H1 (cell line): ENCODE data around the gene TMEM135.

Experiments
- ATF3 ChIP-seq: IDR thresholded peaks from 2 replicates; pipeline ENCODE4 v1.6.1; 2011; ENCODE audit warnings: low read depth, mild to moderate bottlenecking, low read length; ENCODE audit not compliant: insufficient read depth
- BRCA1 ChIP-seq: IDR thresholded peaks from 2 replicates; pipeline ENCODE4 v1.6.1; 2012; ENCODE audit warnings: low read depth, low read length, improper control_type of control experiment
- CTCF ChIP-seq, 3 experiments: IDR thresholded peaks; 1 replicate in 2 of 3; 2 replicates in 1 of 3; pipeline versions ENCODE4 v1.5.1 to v1.6.1; 2011; ENCODE audit warnings: low read length in 3 of 3, mild to moderate bottlenecking in 3 of 3, inconsistent platforms in 2 of 3, low read depth in 1 of 3, moderate library complexity in 1 of 3; ENCODE audit not compliant: insufficient read depth in 1 of 3; ENCODE audit errors: control extremely low read depth in 1 of 3
- EZH2 ChIP-seq: fragments of 200-600 bp; sonication (generic); IDR thresholded peaks from 2 replicates; pipeline ENCODE4 v1.7.1; 2012; ENCODE audit warnings: low read depth, mild to moderate bottlenecking, moderate library complexity, low read length, inconsistent platforms; ENCODE audit not compliant: severe bottlenecking
- KDM4A ChIP-seq: IDR thresholded peaks from one replicate; pipeline ENCODE4 v1.7.1; 2012; ENCODE audit warnings: low read depth, mild to moderate bottlenecking, moderate library complexity, low read length, inconsistent platforms; ENCODE audit not compliant: severe bottlenecking
- POLR2A ChIP-seq, 2 experiments: IDR thresholded peaks; 1 replicate in 1 of 2; 2 replicates in 1 of 2; pipeline ENCODE4 v1.6.1; 2011; ENCODE audit warnings: low read depth in 2 of 2, low read length in 2 of 2, mild to moderate bottlenecking in 2 of 2; ENCODE audit errors: control extremely low read depth in 1 of 2
- POU5F1 ChIP-seq: IDR thresholded peaks from 2 replicates; pipeline ENCODE4 v1.6.1; 2011; ENCODE audit warnings: low read depth, mild to moderate bottlenecking, low read length, moderate library complexity
- RFX5 ChIP-seq: IDR thresholded peaks from 2 replicates; pipeline ENCODE4 v1.6.1; 2011; ENCODE audit warnings: low read depth, low read length, improper control_type of control experiment, borderline replicate concordance
- RNF2 ChIP-seq: fragments of 200-900, 300-1000 bp; sonication (generic); IDR thresholded peaks from 2 replicates; pipeline ENCODE4 v1.7.1; 2016; ENCODE audit warnings: borderline replicate concordance, low read depth, mild to moderate bottlenecking, antibody characterized with exemption, low read length; ENCODE audit not compliant: poor library complexity, severe bottlenecking; ENCODE audit errors: missing control alignments
- TF ChIP-seq, protein P1 (sequence below): IDR thresholded peaks from 2 replicates; pipeline ENCODE4 v1.6.1; 2012; ENCODE audit warnings: low read length, inconsistent platforms

DNA sequence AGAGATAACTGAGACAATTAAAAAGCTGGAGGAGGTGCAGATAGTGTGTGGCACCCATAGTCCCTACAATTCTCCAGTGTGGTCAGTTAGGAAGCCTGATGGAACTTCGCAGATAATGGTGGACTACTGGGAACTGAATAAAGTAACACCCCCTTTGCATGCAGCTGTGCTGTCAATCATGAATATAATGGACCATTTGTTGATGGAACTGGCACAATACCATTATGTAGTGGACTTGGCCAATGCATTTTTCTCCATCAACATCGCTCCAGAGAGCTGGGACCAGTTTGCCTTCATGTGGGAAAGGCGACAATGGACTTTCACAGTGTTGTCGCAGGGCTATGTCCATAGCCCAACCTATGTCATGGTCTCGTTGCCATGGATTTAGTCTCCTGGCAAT, 324.2 kb downstream of the TMEM135 start:
- no peak for TF ChIP-seq CTCF (IDR thresholded peaks at IDR 0.05; ENCODE audit: control extremely low read depth in 1 of 3, insufficient read depth in 1 of 3, low read depth in 1 of 3, low read length in 3 of 3)
- TF ChIP-seq POLR2A (IDR thresholded peaks at IDR 0.05; ENCODE audit: control extremely low read depth in 1 of 2, low read depth in 2 of 2, low read length in 2 of 2): no peak
- TF ChIP-seq, protein P1, sequence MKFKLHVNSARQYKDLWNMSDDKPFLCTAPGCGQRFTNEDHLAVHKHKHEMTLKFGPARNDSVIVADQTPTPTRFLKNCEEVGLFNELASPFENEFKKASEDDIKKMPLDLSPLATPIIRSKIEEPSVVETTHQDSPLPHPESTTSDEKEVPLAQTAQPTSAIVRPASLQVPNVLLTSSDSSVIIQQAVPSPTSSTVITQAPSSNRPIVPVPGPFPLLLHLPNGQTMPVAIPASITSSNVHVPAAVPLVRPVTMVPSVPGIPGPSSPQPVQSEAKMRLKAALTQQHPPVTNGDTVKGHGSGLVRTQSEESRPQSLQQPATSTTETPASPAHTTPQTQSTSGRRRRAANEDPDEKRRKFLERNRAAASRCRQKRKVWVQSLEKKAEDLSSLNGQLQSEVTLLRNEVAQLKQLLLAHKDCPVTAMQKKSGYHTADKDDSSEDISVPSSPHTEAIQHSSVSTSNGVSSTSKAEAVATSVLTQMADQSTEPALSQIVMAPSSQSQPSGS: no peak
- no peak for TF ChIP-seq ATF3
- no peak for TF ChIP-seq POU5F1
- TF ChIP-seq BRCA1: no peak
- no peak for TF ChIP-seq RFX5
- no peak for TF ChIP-seq EZH2
- no peak for TF ChIP-seq KDM4A
- no peak for TF ChIP-seq RNF2
